GM12878 (cell line): ENCODE measurements around the gene EPDR1. TPM values are rescaled to one million over a fixed set of nuclear protein-coding genes. Genes with fewer than 3 reads are reported as not detected.

ENCODE experiments used
- ATAC-seq: fragments of 200-7000 bp; cut with Tn5 transposase; 3 replicates; pipeline ENCODE4 v1.9.1; 2020; ENCODE audit warnings: mild to moderate bottlenecking, moderate library complexity
- BruUV-seq: library from RNA; stranded (reverse); fragments of 400-500 nt; replicated peaks from 2 replicates; lab custom pipeline; 2021; lab: Mats Ljungman, UMichigan
- CTCF ChIA-PET: fragments of 300-600 bp; sonication (Branson Sonifier 250); formaldehyde crosslinking; extraction: SDS; loops from one replicate; lab custom pipeline; 2021; ENCODE audit warnings: inconsistent platforms; lab: Yijun Ruan, JAX
- POLR2A ChIA-PET: fragments of 350-600 bp; formaldehyde crosslinking; extraction: SDS; loops from one replicate; lab custom pipeline; 2021; ENCODE audit warnings: inconsistent platforms; lab: Charles Lee
- RAD21 ChIA-PET: fragments of 300-600 bp; sonication (Branson Sonifier 250); formaldehyde crosslinking; loops from one replicate; lab custom pipeline; 2023; ENCODE audit warnings: antibody characterized with exemption; ENCODE audit not compliant: unreplicated experiment; lab: Charles Lee
- SMC1A ChIA-PET: fragments of 300-600 bp; sonication (Branson Sonifier 250); formaldehyde crosslinking; loops from one replicate; lab custom pipeline; 2023; ENCODE audit not compliant: unreplicated experiment, uncharacterized antibody; lab: Charles Lee
- DNase-seq: peaks from one replicate; pipeline ENCODE4 v3.0.0-alpha.2; 2011; ENCODE audit warnings: low read depth, low spot score
- FAIRE-seq: peaks from 3 replicates; lab custom pipeline; 2011; peaks lifted over from hg19 to GRCh38; lab: Jason Lieb, UNC
- H2AFZ ChIP-seq: 2 replicates; pipeline ENCODE4 v1.6.0; 2011; ENCODE audit warnings: low read depth, low read length, control low read depth; ENCODE audit not compliant: control insufficient read depth
- H3K27ac ChIP-seq: 2 replicates; pipeline ENCODE4 v1.5.1; 2011; ENCODE audit warnings: control low read depth; ENCODE audit not compliant: control insufficient read depth, insufficient read depth
- H3K27me3 ChIP-seq, 2 experiments: replicated peaks in 1 of 2; 2 replicates each; pipeline versions ENCODE4 v1.6.0 to v1.6.1; 2011; ENCODE audit warnings: low read length in 1 of 2; ENCODE audit not compliant: control insufficient read depth in 2 of 2, insufficient read depth in 2 of 2
- H3K36me3 ChIP-seq, 2 experiments: 2 replicates each; pipeline ENCODE4 v1.5.1; 2011; ENCODE audit warnings: low read length in 1 of 2; ENCODE audit not compliant: control insufficient read depth in 2 of 2, insufficient read depth in 2 of 2
- H3K4me1 ChIP-seq: 2 replicates; pipeline ENCODE4 v1.6.1; 2011; ENCODE audit warnings: mild to moderate bottlenecking, low read length, moderate library complexity, mixed read lengths; ENCODE audit not compliant: control insufficient read depth, insufficient read depth
- H3K4me2 ChIP-seq: 2 replicates; pipeline ENCODE4 v1.6.0; 2011; ENCODE audit warnings: control low read depth; ENCODE audit not compliant: control insufficient read depth, insufficient read depth
- H3K4me3 ChIP-seq: fragments of 200-600 bp; sonication (generic); 2 replicates; pipeline ENCODE4 v1.5.1; 2016
- H3K79me2 ChIP-seq: 2 replicates; pipeline ENCODE4 v1.6.0; 2011; ENCODE audit warnings: low read length; ENCODE audit not compliant: control insufficient read depth, insufficient read depth
- H3K9ac ChIP-seq: 2 replicates; pipeline ENCODE4 v1.8.0; 2011; ENCODE audit warnings: low read length, control low read depth, mixed read lengths; ENCODE audit not compliant: control insufficient read depth, insufficient read depth
- H3K9me3 ChIP-seq: replicated peaks from 3 replicates; pipeline ENCODE4 v1.5.1; 2011; ENCODE audit warnings: mild to moderate bottlenecking, low read length; ENCODE audit not compliant: control insufficient read depth, insufficient read depth
- H4K20me1 ChIP-seq: 2 replicates; pipeline ENCODE4 v1.6.0; 2011; ENCODE audit not compliant: control insufficient read depth, insufficient read depth
- ATF7 ChIP-seq: fragments of 450-650 bp; IDR thresholded peaks from 2 replicates; pipeline ENCODE4 v1.6.1; 2016; ENCODE audit warnings: low read depth, mild to moderate bottlenecking
- BCL11A ChIP-seq: IDR thresholded peaks from 2 replicates; pipeline ENCODE4 v1.6.1; 2011; ENCODE audit warnings: low read depth, low read length
- CBFB ChIP-seq: IDR thresholded peaks from 2 replicates; pipeline ENCODE4 v1.6.1; 2016; ENCODE audit warnings: antibody characterized with exemption, low read depth
- HDAC2 ChIP-seq: fragments of 200-600 bp; sonication (generic); IDR thresholded peaks from 2 replicates; pipeline ENCODE4 v1.6.1; 2017
- NR2C2 ChIP-seq: IDR thresholded peaks from 2 replicates; pipeline ENCODE4 v1.6.1; 2011; ENCODE audit warnings: borderline replicate concordance, low read depth; ENCODE audit not compliant: control insufficient read depth, insufficient read length
- NR2F1 ChIP-seq: fragments of 450-650 bp; conservative IDR thresholded peaks from 2 replicates; pipeline ENCODE4 v1.6.1; 2017; ENCODE audit warnings: mild to moderate bottlenecking
- PML ChIP-seq: IDR thresholded peaks from 2 replicates; pipeline ENCODE4 v1.6.1; 2012; ENCODE audit warnings: low read length, inconsistent platforms
- POLR2A ChIP-seq: IDR thresholded peaks from 2 replicates; pipeline ENCODE4 v1.6.1; 2011; ENCODE audit warnings: low read depth, mild to moderate bottlenecking, low read length
- RBBP5 ChIP-seq: fragments of 200-600 bp; sonication (generic); conservative IDR thresholded peaks from 2 replicates; pipeline ENCODE4 v1.6.1; 2016
- REST ChIP-seq: IDR thresholded peaks from 2 replicates; pipeline ENCODE4 v1.6.1; 2012; ENCODE audit warnings: mild to moderate bottlenecking, low read depth, low read length
- TBL1XR1 ChIP-seq: IDR thresholded peaks from 2 replicates; pipeline ENCODE4 v1.6.1; 2012; ENCODE audit warnings: low read depth, low read length, improper control_type of control experiment
- TCF12 ChIP-seq: IDR thresholded peaks from 2 replicates; pipeline ENCODE4 v1.6.1; 2011; ENCODE audit warnings: low read depth, mild to moderate bottlenecking, low read length
- ZBTB4 ChIP-seq: fragments of 450-650 bp; formaldehyde crosslinking; IDR thresholded peaks from 2 replicates; pipeline ENCODE4 v1.4.0; 2022; ENCODE audit warnings: mild to moderate bottlenecking, moderate library complexity
- WGBS: methylation state at CpG from one replicate; pipeline ENCODE4 v1.1.6; 2016; ENCODE audit warnings: low lambda C conversion rate; ENCODE audit not compliant: insufficient replicate concordance, insufficient coverage; ENCODE audit errors: missing lambda C conversion rate; 5-methylcytosine and 5-hydroxymethylcytosine counted together
- in situ Hi-C: fragments of 300-500 bp; cut with MboI; formaldehyde crosslinking; loops from 9 replicates; pipeline ENCODE4 v1.14.3; 2018; ENCODE audit warnings: mixed read lengths
- intact Hi-C: fragments of 100-400 bp; cut with micrococcal nuclease; formaldehyde crosslinking; loops from one replicate; pipeline ENCODE4 v1.14.2; 2022; ENCODE audit not compliant: unreplicated experiment
- polyA plus RNA-seq, 11 experiments: library from polyadenylated mRNA; depleted of rRNA in 4 of 11; unstranded in 6 of 11; stranded (reverse) in 5 of 11; fragments of >200 nt; fragmentation: Nextera tagmentation in 4 of 11; fragmentation: Illumina TruSeq in 1 of 11; extraction: Ambion mirVana in 4 of 11; extraction: Trizol in 1 of 11; gene quantifications; 1 replicate in 1 of 11; 2 replicates in 10 of 11; pipeline versions ENCODE4 v1.2.1 to v1.2.3, GENCODE V29; 2011 to 2016; ENCODE audit warnings: inconsistent platforms in 2 of 11, missing spikeins in 2 of 11, low read depth in 1 of 11
- total RNA-seq, 4 experiments: library from RNA; depleted of rRNA in 3 of 4; stranded (reverse); fragments of >200 nt in 3 of 4; fragmentation: Illumina TruSeq in 1 of 4; extraction: Trizol in 1 of 4; gene quantifications; 2 replicates each; pipeline versions ENCODE4 v1.2.1 to v1.2.3, GENCODE V29; 2013 to 2021
- TF ChIP-seq, protein P1 (sequence below): fragments of 450-650 bp; IDR thresholded peaks from 2 replicates; pipeline ENCODE4 v1.6.1; 2014; ENCODE audit warnings: mild to moderate bottlenecking
- TF ChIP-seq, protein P2 (sequence below): IDR thresholded peaks from 2 replicates; pipeline ENCODE4 v1.6.1; 2011; ENCODE audit warnings: low read depth, mild to moderate bottlenecking, low read length, moderate library complexity, borderline replicate concordance; ENCODE audit errors: extremely low read depth

Gene EPDR1
- total and polyA plus RNA-seq, 10 of the 15 experiments (the other 5 are each of a cell fraction or from before 2014, with no cell fraction given) = 1.2 to 18.8 (median 4.7) TPM

GRCh38 chr7:37920849-37921805 lies 687 bp downstream of the EPDR1 start:
- DNase-seq = no peak
- Histone ChIP-seq H3K4me1 (peaks cover 5% of the 10 kb centered on the region), H3K27ac (peak overlapping the region; percentile 39; the same call in 1 of the 2 replicates), H3K79me2 (peaks cover 3% of the 10 kb centered on the region; the same call in 1 of the 2 replicates), H3K9me3 (peaks cover 8% of the 10 kb centered on the region; the same call in 2 of the 3 replicates), H4K20me1 (no peaks in the 10 kb centered on the region), H3K4me3 (peak overlapping the region; percentile 86), H3K4me2 (peak overlapping the region; percentile 96), H3K9ac (peak overlapping the region; percentile 55), H3K27me3 (peaks cover 0 to 3% of the 10 kb centered on the region in 2 experiments; a peak in 2 of 4 replicates), H2AFZ (peak overlapping the region; percentile 94), H3K36me3 (no peaks in the 10 kb centered on the region)
- ChIA-PET SMC1A (interaction anchor here (0.7 to 8.5 kb wide), 11 partner anchors 8 to 390 kb away, joined by 3 to 98 read pairs (median 3); no protein-coding TSS in a partner anchor), POLR2A (interaction anchor here (0.7 to 1.8 kb wide), 3 partner anchors 8 to 22 kb away, joined by 4 to 11 read pairs (median 4); no protein-coding TSS in a partner anchor), CTCF (interaction anchor here (0.9 to 7.5 kb wide), 22 partner anchors 11 to 448 kb away, joined by 3 to 108 read pairs (median 6); no protein-coding TSS in a partner anchor), RAD21 (interaction anchor here (0.8 to 3.4 kb wide), 10 partner anchors 13 to 393 kb away, joined by 3 to 30 read pairs (median 4); no protein-coding TSS in a partner anchor)
- FAIRE-seq = peak; percentile 68
- in situ Hi-C loops (no loop called here), intact Hi-C loops (no loop called here)
- 2% methylated on average over 63 of the region's 63 CpGs for WGBS
- peak; percentile 83 for ATAC-seq
- BruUV-seq = no TSS peak
- TF ChIP-seq ZBTB4 (no peak), RBBP5 (no peak), TCF12 (no peak), TBL1XR1 (no peak), NR2F1 (peak; percentile 68), CBFB (no peak), POLR2A (peak; percentile 28; the same call in 1 of the 2 replicates), PML (no peak), ATF7 (no peak), BCL11A (no peak), REST (no peak), NR2C2 (no peak), HDAC2 (no peak)
- TF ChIP-seq, protein P1, sequence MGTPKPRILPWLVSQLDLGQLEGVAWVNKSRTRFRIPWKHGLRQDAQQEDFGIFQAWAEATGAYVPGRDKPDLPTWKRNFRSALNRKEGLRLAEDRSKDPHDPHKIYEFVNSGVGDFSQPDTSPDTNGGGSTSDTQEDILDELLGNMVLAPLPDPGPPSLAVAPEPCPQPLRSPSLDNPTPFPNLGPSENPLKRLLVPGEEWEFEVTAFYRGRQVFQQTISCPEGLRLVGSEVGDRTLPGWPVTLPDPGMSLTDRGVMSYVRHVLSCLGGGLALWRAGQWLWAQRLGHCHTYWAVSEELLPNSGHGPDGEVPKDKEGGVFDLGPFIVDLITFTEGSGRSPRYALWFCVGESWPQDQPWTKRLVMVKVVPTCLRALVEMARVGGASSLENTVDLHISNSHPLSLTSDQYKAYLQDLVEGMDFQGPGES = no peak
- TF ChIP-seq, protein P2, sequence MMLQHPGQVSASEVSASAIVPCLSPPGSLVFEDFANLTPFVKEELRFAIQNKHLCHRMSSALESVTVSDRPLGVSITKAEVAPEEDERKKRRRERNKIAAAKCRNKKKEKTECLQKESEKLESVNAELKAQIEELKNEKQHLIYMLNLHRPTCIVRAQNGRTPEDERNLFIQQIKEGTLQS = no peak
